Stimulated activated CD4-positive, alpha-beta T cell treated with anti-CD3 and anti-CD28 coated beads, Interleukin-15, amount 100 ng/mL, for 1 hour (primary cell): Measurements from ENCODE around the gene RIC1.
"Not testable (repeated sequence)": the region's sequence is repeated elsewhere in the genome, so short reads cannot be mapped to it uniquely, and the experiment has no call there.

ENCODE experiments used
- DNase-seq, 2 donors: peaks; one replicate each; pipeline ENCODE4 v3.0.0-alpha.2; 2020; ENCODE audit warnings: low read depth in 1 of 2, low spot score in 1 of 2

Gene RIC1

DNA sequence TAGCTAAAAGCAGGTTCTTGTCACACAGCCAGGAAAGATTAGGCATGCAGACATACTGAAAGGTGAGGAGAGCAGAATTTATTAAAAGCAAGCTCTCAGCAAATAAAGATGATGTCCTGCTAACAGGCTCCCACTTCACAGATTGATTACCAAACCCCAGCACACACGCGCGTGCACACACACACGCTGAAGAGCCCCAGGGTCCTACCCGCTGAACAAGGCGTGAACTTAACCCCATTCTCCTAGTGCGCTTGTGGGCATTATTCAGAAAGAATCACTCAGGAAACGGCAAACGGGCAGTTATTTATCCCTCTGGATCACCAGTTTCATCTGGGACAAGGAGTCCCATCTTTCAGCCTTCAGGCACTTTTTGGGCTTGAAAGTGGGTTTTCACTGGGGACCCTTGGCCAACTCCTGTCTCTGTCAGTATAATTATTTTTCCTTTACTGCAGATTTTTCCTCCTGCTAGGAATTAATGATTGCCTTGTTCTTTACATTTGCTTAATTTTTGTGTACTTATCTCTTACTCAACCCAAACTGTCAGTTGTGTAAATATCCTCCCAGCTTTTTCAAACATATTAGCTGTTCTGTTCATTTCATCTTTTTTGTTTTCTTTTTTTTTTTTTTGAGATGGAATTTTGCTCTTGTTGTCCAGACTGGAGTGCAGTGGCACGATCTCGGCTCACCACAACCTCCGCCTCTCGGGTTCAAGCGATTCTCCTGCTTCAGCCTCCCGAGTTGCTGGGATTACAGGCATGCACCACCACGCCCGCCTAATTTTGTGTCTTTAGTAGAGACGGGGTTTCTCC, 92.6 kb downstream of the RIC1 start:
- no peak for DNase-seq

DNA sequence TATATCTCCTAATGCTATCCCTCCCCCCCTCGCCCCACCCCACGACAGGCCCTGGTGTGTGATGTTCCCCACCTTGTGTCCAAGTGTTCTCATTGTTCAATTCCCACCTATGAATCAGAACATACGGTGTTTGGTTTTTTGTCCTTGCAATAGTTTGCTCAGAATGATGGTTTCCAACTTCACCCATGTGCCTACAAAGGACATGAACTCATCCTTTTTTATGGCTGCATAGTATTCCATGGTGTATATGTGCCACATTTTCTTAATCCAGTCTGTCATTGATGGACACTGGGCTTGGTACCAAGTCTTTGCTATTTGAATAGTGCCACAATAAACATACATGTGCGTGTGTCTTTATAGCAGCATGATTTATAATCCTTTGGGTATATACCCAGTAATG, 93.8 kb downstream of the RIC1 start:
- DNase-seq = not testable (repeated sequence)

DNA sequence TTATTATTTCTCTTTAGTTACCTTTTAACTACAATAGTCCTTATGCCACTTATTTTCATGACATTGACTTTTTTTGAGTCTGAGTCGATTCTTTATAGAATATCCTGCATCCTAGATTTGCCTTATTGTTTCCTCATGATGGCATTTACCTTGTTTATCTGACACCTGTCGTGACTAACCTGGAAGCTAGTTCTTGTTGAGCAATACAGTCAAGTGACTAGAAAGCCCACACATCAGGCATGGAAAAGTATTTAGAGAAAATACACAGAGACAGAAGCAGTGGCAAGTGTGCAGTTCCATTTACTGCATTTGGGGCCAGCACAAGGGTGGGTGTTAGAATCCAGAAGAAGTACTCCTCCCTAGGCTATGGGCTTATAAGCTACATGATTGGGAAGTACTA, 106.2 kb downstream of the RIC1 start:
- no peak for DNase-seq

DNA sequence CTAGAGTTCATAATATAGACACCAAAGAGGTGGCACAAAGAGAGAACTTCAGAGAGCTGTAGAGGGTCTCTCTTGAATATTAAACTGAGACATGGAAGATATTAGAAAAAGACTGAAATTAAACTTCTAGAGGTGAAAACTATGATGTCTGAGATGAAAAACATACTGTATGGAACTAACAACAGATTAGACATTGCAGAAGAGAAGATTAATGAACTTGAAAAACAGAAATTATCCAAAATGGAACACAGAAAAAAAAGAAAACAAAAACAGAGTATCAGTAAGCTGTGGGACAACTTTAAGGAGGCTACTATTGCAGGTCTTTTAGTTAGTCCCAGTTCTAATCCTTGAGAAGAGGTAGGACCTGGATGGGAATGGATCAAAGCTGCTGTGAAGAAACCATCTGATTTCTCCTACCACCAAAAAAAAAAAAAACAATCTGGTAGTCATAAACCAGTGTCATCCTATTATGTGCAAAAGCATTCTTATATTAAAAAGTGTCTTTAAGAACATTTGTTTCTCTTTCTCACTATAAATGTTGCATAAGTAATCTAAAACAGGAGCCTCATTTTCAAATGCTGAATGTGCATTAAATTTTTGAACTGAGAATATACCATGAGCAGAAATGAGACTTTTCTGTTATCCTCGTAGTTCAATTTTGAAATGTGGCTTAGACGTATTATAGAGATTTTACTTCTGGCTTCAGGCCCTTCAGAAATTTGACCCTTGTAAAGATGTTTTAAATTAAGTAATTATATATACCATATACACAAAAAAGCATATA, 107.8 kb downstream of the RIC1 start:
- no peak for DNase-seq

DNA sequence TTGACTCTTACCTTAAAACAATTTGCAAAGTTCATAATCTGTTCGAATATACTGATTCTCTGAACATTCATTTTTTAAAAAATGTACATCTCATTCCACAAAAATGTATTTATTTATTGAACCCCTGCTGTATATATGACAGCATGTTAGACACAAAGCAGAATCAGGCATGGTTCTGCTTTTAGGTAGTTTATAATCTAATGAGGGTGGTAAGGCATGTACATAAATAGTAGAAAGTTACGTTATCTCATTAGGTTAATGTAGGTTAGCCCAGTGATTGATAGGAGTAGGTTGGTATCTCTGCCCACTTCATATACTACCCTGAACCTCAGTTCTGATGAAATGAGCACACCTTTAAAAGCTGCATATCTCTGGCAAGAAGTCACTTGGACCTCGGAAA, 114.2 kb downstream of the RIC1 start:
- no peak for DNase-seq

DNA sequence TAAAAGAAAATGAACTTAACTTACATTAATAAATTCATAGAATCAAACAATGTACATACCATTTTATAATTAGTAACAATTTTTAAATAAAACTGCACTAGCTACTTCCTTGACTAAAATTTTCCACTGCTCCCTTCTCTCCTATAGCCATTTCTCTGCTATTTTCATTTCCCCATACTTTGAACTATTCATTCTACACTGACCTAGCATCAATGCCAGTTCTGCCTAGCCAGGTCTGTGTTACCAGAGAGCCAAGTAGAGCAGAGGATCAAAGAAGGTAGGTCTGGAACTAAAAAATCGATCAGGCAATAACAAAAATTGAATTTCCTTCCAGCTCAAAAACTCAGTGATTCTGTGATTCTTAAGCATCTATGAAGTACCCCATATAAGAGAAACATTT, 119.5 kb downstream of the RIC1 start:
- DNase-seq = no peak

DNA sequence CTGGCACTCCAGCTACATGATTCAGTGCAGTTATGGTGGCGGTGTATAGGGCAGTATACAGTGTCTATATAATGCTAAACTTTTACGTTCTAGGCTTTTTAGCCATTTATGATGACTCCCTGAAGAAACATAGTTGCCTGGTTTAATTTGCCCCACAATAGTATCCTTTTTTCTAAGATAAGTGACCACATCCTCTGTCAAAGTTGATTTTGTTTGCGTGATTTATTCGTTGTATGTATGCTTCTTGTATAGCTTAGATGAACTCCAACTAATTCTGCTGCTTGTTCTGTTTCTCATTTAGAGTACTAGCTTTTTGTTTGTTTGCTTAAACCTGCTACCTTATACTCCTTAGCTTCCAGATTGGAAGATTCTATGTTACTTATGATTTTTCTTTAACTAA, 120.4 kb downstream of the RIC1 start:
- no peak for DNase-seq

DNA sequence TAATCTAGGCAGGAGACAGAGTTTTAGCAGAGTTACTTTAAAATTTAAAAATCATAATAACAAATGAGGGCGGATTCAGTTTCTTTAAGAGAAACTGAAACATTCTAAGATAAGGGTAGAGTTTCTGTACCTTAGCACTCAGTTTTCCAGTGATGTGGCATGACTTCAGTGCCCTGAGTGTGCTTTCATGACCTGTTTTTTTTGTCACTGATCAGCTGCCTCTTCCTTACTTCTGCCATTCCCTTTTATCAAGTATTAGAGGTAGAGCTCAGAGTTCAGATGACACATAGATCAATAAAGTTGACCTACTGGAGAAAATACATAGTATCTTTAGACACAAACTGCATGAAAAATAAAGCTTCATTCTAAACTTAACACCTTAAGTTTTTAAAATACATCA, 121.7 kb downstream of the RIC1 start:
- DNase-seq = no peak

DNA sequence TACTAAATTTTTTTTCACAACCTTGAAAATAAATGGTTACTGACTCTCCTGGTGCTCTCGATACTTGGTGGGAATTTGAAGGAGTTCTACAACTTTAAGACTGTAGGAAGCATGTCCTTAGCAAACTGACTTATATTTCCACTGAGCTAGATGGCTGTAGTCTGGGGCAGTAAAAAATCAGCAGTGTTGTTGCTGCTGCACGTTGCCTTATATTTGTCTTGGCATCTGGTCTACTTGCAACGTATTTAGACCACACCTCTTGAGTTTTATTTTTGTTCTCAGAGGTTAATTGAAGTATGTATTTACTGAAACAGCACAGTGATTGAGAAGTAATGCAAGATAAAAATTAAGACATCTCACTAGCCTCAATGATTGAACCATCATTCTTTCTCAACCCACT, 127.7 kb downstream of the RIC1 start:
- no peak for DNase-seq

DNA sequence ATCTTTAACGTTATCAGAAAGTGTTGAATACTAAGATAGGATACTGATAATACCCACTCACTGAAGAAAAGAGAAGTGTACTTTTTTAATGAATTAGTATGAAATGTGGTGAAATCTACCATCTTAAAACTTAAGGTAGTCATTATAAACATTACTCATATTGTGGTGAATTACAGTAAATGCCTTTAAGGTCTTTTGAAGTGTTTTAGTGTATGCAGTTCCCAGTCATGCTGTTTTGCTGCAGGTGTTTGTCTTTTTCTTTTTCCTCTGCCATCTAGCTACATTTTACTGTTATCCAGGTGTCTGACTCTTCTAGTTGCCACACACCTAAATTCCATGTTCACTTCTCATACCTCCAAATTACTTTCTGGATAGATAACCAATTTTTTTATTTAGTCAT, 131.4 kb downstream of the RIC1 start:
- no peak for DNase-seq

DNA sequence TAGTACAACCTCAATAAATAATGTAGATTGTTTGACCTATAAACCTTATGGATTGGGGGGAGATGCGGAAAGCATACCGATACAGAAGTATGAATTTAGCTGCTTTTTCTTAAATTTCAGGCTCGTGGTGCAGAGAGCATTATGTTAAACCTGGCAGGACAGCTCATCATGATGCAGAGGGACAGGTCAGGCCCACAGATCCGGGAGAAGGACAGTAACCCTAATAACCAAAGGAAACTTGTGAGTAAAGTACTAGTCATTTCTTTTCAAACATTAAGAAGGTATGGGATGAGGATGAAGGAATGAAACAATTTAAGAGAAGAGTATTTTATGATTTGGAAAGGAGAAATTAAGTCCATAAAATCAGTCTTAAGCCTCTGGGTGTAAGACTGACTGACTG, 133.5 kb downstream of the RIC1 start:
- no peak for DNase-seq

DNA sequence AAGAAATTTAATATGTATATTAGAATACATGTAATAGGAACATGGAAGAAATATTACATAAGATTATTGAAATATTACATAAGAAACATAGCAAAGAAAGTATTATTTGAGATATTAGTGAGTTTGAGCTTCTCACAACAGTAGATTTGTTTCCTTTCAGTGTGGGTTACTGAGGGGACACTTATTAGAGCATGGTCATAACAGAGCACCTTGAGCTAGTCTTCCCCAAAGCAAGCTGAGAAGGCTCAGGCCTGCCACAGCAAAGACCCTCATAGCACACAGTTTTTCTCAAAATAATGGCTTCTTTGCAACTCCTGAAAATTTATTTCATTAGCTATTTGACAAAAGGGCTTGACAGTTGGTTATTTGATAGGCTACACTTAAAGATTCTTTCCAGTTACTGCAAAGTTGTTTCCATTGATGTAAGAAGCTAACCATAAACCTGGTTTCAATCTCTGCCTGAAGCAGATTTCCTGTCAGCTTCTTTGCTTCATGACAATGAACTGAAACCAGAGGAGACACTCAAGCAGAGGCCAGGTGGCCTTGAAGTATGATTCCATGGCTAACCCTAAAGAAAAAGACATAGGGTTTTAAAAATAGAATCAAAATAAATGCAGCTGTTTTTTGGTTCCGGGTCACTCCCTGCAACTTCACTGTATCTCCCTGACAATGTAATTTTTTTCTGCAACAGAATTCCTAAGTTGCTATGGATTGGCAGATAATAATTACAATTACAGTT, 135.4 kb downstream of the RIC1 start:
- no peak for DNase-seq

DNA sequence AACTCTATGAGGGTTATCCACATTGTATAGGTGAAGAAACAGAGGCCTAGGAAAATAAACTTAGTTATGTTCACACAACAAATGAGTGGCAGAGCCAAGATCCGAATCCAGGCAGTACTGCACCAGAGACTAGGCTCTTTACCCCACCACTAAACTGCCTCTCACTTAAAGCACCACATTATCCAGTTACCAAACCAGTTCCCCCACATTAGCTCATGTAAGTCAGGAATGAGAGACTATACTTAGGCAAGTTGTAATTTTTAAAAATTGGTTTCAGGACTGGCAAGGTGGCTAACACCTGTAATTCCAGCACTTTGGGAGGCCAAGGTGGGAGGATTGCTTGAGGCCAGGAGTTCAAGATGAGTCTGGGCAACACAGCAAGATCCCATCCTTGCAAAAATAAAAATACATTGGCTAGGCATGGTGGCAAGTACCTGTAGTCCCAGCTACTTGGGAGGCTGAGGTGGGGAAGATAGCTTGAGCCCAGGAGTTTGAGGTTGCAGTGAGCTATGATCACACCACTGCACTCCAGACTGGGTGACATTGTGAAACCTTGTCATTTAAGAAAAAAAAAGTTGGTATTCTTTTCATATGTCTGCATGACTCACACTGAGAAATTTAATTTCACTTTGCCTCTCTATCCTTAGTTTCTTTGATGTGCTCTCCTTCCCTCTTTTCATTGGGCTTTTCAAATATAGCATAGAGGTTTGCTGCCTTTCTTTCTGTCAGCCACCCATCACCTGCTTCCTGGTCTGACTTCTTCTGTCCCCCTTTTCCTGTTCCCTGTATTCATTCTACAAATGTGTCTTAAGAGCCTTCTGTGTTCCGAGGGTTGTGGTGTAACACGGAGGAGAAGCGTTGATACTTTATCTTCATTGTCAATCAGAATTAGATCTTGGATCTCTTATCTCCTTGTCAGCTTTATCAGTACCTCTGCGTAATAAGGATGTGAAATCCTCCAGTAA, 139.3 kb downstream of the RIC1 start:
- DNase-seq = no peak

DNA sequence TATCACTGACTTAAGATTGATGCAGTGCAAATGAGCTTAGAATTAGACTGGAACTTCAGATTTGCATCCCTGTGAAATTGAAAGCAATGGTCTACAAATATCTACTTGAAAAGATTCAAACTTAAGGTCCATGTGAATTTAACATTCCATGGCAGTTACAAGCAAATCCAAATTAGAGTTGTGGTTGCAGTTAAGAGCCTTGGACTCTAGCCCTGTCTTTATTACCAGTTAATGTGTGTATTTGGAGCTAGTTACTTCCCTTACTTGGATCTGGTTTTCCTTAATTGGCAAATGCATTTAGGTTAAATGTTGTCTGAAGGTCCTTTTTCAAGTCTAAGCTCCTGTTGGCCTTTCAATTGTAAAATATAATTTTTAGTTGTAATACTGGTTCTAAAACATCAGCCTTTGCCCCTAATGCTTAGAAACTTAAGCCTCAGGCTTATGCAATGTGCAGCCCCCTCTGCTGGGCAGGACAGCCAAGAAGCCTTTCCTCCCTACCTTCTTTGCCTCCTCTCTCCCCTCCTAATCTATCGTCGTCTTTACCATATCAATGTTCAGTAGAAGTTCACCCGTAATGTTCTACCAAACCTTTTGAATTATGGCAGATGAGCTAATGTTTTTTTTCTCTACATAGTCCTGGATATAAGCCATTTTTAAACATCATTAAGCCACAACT, 144.6 kb downstream of the RIC1 start:
- DNase-seq = no peak

DNA sequence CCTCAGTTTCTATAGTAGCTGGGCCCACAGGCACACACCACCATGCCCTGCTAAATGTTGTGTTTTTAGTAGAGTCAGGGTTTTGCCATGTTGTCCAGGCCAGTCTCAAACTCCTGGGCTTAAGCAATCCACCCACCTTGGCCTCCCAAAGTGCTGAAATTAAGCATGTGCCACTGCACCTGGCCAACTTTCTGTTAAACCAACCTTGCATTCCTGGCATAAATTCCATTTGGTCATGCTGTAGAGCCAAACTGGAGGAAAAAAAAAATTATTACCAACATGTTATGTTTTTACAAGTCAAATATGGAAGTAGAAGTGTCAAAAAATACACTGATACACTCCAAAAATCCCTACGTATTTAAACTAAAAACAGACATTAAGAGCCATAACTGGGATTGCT, 149.9 kb downstream of the RIC1 start:
- no peak for DNase-seq

DNA sequence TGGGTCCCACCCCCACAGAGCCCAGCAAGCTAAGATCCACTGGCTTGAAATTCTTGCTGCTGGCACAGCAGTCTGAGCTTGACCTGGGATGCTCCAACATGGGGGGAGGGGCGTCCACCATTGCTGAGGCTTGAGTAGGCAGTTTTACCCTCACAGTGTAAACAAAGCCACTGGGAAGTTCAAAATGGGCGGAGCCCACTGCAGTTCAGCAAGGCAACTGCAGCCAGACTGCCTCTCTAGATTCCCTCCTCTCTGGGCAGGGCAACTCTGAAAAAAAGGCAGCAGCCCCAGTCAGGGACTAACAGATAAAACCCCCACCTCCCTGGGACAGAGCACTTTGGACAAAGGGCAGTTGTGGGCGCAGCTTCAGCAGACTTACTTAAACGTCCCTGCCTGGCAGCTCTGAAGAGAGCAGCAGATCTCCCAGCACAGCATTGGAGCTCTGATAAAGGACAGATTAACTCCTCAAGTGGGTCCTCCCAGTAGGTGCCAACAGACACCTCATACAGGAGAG, 150.9 kb downstream of the RIC1 start:
- DNase-seq = not testable (repeated sequence)

DNA sequence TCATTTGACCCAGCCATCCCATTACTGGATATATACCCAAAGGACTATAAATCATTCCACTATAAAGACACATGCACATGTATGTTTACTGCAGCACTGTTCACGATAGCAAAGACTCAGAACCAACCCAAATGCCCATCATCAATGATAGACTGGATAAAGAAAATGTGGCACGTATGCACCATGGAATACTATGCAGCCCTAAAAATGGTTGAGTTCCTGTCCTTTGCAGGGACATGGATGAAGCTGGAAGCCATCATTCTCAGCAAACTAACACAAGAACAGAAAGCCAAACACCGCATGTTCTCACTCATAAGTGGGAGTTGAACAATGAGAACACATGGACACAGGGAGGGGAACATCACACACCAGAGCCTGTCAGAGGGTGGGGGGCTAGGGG, 154.5 kb downstream of the RIC1 start:
- not testable (repeated sequence) for DNase-seq

DNA sequence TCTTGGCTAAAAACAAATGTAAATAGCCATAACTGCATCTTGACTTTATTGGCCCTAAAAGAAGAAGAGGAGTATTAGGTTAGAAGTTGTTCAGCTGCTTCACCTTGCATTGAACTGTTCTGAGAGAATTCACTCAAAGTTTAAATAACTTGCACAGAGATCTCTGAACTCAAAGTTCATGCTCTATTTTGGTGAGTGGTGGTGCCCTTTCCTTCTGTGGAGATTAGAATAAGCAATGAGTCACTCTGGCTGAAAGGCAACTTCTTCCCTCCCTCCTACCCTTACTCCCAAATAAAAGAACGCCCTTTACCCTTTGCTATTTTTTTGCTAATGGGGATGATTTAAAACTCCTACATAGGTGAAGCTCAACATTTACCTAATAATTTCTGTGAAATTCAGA, 155.1 kb downstream of the RIC1 start:
- no peak for DNase-seq

DNA sequence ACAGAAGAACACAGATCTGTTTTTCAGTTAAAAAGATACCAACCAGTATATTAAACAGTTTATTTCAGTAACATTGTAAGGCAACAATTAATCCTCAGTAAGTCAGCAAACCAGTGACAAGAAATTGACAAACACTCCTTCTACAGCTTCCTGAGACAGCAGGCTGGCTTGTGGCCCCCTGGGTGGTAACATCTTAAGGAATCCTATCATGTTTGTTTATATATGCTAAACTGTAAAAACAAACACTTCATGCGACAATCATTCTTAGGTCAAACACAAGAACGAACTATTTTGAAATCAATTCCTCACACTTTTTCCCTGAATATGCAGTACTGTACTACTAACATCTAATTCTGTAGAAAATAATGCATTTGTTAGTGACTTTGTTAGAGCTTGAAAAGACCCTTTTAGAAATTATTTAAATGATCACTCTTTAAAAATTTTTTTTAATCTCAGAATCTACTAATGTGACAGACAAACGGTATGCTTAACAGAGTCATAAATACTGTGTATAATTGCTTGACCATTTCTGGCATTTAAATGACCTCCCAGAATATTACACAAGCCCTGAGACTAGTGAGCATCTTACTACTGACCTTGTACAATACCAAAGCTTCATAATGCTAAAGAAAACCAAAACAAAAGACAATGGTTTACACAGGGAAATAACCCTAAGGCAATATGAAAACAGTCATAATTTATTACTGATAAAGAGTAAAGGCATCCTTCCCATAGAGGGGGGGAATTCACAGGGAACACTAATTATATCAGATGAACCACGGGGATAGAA, 155.8 kb downstream of the RIC1 start:
- DNase-seq = no peak
